Suppressor macrophage (primary cell): Measurements from ENCODE around the gene WWP2.
A peak's percentile ranks its signal among the peaks of the same experiment; 100 is the strongest.
"Not testable (repeated sequence)": the region's sequence is repeated elsewhere in the genome, so short reads cannot be mapped to it uniquely, and the experiment has no call there.

Experiments used
- DNase-seq, 4 experiments: peaks; one replicate each; pipeline ENCODE4 v3.0.0-alpha.2; 2020 to 2022

Gene WWP2

DNA sequence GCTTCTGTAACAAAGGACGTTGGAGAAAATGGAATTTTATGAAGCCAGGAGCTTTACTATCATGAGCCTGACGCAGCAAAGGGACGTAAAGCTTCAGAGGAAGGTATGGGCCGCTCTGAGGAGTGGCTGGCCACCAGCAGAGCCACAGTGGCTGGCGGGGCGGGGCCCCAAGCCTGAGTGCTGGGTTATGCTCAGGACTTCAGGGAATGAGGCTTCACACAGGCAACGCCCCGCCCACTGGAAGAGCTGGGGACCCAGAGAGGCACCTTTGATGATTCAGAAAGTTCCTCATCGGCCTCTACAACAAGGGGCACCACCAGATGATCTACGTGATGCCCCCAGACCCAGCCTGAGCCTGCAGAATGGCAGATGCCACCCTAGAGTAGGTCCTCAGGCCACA is 16.2 kb upstream of the WWP2 start:
- no peak for DNase-seq

DNA sequence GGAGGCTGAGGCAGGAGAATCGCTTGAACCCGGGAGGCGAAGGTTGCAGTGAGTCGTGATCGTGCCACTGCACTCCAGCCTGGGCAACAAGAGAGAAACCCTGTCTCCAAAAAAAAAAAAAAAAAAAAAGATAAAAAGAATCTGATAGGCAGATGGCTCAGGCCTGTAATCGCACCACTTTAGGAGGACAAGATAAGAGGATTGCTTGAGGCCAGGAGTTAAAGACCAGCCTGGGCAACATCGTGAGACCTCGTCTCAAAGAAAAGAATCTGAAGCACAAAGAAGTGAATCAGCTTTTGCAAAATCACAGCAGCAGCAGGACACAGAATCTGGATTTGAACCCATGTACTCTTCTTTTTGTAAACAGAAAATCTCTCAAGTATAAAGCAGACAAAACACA is 15.0 kb upstream of the WWP2 start:
- DNase-seq = no peak

DNA sequence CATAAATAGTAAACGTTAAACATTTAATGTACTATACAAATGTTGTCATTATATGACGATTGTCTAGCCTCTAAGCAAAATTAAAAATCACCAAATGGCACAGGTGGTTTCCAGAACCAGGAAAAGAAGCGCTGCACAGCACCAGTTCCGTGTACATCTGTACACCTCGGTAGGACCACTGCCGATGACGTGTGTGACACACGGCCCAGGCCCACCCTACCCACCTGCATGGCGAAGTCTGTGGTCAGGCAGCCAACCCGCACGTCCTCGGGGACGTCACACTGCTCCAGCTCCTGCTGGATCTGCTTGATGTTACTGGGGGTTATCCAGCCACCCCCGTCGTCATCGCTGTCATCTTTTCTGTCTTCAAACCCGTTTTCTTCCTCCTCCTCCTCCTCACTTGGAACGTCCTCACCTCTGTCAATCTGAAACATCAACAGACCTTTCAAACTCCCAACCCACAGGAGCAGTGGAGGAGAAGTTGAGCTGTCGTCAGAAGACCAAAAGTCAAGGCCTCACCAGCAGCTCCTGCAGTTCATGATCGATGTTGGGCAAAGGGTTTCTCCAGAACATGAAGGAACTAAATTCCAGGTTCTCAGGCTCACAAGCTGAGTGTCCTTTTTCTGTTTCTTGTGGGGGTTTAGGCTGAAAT is 13.3 kb upstream of the WWP2 start:
- DNase-seq = no peak

DNA sequence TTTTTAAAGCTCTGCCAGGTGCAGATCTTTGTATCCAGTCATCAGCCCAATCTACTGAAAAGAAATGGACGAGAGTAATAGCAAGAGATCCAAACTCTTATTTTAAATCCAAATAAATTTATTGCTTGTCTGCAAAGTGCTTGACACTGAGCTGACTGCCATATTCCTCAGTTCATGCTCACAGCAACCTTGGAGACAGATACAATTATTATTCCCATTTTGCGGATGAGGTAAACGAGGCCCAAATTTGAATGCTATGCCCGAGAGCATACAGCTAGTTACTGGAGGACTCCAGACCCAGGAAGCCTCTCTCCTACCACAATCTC is 8.0 kb upstream of the WWP2 start:
- no peak for DNase-seq

DNA sequence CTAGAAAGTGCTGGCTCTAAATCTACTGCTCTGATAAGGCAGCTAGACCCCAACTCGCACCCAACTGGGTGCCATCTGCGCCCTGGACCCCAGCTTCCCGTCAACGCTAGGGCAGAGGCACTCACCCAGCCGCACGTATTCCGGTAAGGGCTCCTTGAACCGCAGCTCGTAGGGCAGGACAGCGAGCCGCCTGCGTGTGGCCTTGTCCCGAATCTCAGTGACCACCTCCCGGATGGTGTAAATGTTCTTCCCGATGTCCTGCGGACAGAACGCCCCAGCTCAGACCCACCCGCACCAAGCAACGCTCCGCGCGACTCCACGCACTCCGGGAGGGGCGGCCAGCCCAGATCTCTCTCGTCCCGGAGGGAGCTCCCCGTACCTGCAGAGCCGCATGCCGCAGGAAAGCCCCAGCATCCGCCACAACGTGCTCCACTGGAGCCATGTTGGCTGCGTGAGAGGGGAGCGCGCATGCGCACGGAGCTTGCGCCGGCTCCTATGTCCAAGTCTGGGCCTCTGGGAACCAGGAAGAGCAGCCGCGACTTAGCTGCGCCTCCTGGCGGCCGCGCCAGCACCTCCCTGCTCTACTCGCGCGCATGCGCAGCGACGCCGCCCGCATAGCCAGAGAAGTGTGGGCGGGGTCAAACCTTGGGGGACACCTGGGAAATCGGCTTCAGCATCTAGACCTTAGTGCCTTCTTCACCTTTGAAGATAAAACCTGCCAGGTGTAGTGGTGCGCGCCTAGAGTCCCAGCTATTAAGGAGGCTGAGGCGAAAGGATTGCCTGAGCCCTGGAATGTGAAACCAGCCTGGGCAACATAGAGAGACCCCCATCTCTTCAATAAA is 7.4 kb upstream of the WWP2 start, which contains the start of gene NOB1:
Gene NOB1, minus strand, starts transcription at position 458 of the 842 bp plus-strand sequence. Its CDS starts 16 bp downstream, at position 442.
- peak; percentile 98 to 99 (median 99) for DNase-seq

DNA sequence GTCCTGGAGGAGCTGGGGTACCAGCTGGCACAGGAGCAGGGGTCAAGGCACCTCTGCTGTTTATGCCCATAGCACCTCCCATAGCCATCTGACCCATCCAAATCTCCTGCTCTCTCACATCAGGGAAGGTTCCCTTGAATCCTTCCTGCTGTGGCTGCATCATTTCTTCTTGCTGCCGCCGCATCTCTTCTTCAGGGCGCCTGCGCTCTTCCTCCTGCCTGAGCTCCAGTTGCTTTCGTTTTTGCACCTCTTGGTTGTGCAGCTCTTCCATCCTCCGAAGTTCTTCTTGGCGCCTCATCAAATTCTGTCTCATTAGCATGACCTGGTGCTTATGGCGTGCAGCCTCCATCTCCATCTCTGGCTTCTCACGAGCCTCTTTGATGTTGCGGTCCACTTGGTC is 5.4 kb upstream of the WWP2 start:
- no peak for DNase-seq

DNA sequence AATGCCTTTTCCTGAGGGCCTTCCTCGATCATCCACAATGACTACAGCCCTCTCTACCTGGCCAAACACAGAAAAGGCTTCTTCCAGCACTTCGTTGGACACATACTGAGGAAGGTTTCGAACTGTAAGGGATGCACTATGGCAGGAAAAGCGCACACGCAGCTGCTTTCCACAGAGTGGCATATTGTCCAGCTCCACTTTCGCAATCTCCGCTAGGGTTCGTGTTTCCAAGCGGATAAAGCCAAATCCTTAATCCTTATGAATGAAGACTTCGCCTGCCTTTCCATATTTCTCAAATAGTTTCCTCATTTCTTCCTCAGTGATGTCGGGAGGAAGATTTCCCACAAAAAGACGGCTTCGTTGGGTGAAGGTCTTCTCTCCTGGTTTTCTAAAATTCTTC is 4.8 kb upstream of the WWP2 start:
- not testable (repeated sequence) for DNase-seq

DNA sequence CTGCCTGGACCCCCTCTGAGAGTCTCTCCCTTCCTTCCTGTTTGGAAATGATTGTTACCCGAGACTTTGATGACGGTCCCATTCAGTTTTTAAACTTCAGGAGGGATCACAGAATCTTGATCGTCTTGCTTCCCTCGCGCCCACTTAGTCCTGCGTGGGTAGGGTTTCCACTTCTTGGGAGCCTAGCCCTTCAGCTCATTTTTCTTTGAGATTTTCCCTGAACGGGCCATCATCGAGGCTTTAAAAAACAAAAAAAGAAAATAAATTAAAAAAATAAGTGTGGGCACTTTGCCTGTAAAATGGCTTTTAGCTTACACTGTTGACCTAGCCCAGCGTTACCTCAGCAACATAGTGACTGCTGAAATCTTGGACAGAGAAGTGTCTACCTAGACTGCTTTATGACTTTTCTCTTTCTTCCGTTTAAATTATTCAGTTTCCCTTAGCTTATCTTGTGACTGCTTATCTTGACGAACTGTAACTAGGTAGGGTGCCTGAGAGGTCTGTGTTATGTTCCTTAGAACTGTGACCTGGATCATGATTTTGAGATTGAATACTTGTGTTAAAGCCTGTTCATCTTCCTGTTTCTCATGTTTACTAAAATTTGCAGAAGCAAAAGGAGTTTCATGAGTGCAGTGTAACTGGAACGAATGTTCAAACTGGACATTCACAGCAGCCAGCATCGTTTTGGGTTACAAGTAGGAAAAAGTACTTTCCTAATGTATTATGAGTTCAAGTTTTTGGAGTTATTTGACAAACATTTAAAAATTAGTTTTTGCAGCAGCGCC is 874 bp downstream of the WWP2 start:
- DNase-seq = peak; percentile 40 to 70 (median 66)

DNA sequence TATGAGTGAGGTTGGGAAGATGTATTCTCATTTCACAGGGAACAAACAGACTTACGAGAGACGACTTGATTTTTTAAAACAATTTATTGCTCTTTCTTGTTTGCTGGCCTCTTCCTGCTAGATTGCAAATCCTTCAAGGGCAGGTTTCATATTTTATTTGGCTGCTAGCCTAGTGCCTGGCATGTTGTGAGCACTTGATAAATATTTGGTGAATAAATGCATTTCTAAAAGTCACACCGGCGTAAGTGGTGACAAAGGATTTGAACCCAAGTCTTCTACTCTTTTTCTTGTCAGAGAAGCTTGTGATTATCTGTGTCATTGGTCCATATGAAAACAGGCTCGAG is 1.4 kb downstream of the WWP2 start:
- no peak for DNase-seq

DNA sequence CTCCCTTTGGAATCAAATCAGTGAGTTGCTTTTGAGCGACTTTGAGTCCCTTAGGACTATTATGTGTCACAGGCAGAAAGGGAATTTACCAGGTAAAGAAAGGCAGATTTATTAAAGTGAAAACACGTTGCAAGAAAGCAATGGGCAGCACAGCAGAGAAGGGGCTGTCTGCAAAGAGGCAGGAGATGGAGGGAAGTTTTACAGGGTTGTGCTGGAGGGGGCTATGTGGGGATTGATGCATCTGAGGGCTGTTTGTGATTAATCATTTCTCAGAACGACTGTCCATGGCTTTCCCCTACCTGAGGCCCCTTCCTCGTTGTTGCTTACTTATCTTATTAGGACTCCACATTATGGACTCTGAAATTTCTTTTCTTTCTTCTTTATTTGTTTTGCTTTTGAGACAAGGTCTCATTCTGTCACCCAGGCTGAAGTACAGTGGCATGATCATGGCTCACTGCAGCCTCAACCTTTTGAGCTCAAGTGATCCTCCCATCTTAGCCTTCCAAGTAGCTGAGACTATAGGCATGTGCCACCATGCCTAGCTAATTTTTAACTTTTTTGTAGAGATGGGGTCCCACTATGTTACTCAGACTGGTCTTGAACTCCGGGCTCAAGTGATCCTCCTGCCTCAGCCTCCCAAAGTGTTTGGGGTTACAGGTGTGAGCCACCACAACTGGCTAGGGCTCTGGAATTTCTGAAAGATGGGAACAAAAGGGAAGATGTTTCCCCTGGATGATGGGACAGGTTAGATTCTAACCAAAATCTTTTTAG is 5.5 kb downstream of the WWP2 start:
- DNase-seq = no peak

DNA sequence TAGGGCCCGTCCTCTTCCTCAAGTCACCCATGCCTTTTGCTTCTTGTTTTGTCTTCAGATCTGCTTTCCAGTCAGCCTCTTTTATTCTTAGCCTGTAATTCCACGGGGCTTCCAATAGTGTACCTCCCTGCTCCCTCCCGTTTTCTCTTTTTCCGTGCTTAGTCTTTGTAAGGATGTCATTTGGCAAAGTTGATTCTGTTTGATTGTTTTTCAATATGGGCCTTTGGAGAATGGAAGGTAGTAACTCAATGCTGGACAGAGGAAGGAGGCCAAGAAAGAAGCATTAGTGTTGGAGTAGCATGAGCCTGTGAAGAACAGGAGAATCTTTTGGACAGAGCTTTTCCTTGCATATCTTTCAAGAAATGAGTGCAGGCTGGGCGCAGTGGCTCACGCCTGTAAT is 6.5 kb downstream of the WWP2 start:
- DNase-seq = no peak

DNA sequence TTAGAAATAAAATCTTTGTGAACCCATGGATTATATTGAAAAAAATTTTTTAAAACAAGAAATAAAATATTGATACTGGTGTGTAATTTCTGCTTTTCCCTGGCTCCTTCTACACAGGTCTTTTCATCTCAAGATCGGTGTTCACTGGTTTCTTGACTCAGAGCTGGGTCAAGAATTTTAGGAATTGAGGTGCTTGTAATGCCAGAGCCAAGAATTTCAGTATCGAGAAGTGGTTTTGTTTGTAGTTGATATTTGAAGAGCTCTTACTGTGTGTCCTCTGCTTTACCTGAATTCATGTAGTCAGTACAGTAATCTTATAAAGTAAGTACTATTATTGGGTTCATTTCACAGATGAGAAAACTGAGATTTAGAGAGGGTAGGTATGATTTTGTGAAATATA is 7.3 kb downstream of the WWP2 start:
- no peak for DNase-seq

DNA sequence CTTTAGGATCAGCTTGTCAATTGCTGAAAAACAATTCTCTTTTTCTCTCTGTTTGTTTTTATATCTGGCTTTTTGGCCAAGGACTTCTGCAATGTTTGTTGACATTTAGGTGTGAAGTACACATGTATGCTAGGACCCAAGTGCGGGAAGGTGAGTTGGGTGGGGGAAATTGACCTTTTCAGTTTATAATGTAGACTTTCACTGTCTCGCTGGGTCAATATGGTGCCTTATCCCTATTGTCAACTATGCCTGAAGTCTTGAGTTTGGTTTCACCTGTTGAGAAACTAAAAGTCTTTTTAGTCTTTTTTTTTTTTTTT is 9.5 kb downstream of the WWP2 start:
- no peak for DNase-seq

DNA sequence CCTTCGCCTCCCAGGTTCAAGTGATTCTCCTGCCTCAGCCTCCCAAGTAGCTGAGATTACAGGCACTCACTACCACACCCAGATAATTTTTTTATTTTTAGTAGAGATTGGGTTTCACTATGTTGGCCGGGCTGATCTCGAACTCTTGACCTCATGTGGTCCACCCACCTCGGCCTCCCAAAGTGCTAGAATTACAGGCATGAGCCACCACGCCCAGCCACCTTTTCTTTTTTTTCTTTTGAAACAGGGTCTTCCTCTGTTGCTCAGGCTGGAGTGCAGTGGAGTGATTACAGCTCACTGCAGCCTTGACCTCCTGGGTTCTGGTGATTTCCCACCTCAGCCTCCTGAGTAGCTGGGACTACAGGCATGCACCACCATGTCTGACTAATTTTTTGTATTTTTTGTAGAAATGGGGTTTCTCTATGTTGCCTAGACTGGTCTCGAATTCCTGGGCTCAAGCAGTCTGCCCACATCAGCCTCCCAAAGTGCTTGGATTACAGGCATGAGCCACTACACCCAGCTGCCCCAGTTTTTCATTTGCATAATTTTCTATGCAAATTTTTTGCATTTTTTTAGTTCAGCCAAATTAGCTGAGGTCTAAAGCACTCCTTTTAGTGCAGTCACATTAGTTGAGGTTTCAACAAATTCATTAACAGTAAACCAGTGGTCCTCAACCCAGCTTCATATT is 11.3 kb downstream of the WWP2 start:
- DNase-seq = no peak

DNA sequence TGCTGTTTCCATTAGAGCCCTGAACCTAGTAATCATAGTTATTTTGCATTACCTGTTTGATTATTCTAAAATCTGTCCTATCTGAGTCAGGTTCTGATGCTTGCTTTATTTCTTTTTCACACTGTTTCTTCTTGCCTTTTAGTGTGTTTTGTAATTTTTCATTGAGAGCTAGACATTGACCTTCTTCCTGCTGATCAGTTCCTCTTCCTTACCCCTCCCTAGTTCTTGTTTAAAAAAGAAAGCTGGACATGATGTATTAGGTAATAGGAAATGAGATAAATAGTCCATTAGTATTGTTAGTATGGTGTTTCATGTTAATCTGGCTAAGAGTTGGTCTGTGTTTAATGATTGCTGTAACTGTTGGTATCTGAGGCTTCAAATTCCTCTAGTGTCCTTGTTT is 13.4 kb downstream of the WWP2 start:
- DNase-seq = peak in 3 of 4 experiments; percentile 17 to 51 (median 47)

DNA sequence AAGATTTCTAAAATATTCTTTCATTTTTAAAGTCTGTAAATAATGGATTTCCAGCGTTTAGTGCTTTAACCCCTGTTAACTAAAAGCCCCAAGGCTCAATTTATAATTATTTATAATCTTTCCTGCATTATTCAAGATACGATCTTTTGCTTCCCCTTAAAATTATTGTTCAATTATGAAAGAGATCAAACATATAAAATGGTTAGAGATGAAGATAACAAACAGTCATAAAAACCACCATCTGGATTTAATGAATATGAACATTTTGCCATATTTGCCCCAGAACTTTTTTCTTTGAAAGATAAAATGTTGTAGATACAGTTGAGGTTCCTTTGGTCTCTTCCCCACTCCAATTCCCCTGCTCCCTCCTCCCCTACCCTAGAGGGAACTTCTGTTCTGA is 17.6 kb downstream of the WWP2 start:
- DNase-seq = no peak

DNA sequence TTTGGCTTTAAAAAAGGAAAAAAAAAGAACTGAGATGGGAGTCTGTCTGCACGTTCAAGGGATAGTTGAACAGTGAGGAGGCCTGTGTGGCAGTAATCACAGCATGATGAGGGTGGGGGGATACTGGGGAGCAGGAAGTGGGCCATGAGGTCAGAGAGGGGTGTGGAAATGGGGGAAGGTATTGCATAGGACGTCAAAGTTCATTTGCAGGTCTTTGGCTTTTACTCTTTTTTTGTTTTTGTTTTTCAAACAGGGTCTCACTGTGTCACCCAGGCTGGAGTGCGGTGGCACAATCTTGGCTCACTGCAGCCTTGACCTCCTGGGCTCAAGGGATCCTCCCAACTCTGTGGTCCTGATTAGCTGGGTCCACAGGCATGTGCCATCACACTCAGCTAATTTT is 19.0 kb downstream of the WWP2 start:
- DNase-seq = no peak

DNA sequence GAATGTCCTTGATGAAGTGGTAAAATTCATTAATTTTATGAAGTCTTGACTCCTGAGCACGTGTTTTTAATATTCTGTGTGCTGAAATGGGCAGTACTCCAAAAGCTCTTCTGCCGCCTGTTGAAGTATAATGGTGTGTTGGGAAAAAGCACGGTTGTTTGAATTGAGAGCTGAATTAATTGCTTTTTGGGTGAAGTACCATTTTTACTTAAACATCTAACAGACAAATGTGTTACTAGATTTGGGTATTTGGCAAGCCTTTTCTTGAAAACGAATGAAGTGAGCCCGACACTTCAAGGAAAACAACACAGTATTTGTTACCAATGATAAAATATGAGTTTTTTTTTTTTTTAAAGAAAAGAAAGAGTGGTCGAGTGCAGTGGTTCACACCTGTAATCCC is 22.5 kb downstream of the WWP2 start:
- DNase-seq = no peak

DNA sequence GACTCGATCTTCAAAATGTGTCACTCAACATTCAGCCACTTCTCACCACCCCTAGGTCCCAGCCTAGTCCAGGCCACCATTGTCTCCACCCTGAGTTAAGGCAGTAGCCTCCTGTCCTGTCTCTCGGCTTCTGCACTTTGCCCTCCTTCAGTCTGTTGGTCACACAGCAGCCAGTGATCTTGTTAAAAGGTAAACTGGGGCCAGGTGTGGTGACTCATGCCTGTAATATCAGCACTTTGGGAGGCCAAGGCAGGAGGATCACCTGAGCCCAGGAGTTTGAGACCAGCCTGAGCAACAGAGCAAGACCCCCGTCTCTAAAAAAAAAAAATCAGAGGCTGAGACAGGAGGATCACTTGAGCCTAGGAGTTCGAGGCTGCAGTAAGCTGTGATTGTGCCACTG is 25.8 kb downstream of the WWP2 start:
- no peak for DNase-seq

DNA sequence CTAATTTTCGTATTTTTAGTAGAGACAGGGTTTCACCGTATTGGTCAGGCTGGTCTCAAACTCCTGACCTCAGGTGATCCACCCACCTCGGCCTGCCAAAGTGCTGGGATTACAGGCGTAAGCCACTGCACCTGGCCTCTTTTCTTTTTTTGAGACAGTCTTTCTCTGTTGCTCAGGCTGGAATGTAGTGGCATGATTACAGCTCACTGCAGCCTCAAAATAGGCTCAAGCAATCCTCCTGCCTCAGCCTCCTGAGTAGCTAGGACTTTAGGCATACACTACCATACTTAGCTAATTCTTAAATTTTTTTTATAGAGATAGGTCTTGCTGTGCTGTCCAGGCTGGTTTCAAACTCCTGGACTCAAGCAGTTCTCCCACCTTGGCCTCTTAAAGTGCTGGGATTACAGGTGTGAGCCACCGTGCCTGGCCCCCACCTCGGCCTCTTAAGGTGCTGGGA is 29.3 kb downstream of the WWP2 start:
- not testable (repeated sequence) for DNase-seq

DNA sequence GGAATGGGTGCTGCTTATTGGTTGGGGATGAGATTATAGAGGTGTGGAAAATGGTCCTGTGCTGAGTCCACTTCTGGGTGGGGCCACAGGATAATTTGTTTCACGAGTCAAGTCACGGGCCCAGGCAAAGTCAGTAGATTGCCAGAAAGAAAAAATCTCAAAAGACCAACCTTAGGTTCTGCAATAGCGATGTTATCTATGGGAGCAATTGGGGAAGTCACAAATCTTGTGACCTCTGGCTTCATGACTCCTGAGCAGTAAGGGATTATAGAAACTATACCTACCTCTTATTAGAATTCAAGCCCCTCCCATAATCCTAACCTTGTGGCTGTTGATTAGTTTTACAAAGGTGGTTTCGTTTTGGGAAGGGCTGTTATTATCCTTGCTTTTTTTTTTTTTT is 31.4 kb downstream of the WWP2 start:
- peak in 3 of 4 experiments; percentile 29 to 42 (median 35) for DNase-seq

DNA sequence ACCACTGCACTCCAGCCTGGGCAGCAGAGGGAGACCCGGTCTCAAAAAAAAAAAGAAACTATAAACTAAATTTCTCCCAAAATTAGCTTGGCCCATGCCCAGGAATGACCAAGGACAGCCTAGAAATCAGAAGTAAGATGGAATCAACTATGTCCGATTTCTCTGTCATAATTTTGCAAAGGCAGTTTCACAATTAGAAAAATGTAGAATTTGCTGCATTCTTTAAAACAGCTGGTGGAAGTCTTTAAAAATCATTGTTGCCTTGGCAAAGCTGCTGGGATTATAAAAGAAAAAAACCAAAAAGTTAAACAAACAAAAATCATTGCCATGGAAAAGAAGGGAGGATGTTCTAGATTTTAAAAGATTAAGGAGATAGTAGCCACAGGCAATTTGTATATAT is 32.4 kb downstream of the WWP2 start:
- DNase-seq = no peak
